GM10266 (cell line): ENCODE data around the gene MYDGF.

Experiments used
- DNase-seq: peaks from one replicate; pipeline ENCODE4 v3.0.0; 2012; ENCODE audit errors: extremely low spot score
- CTCF ChIP-seq: IDR thresholded peaks from 2 replicates; pipeline ENCODE4 v1.5.1; 2012; ENCODE audit warnings: mild to moderate bottlenecking, low read depth; ENCODE audit not compliant: control insufficient read depth, insufficient read depth; ENCODE audit errors: missing control alignments

The MYDGF gene

GRCh38 chr19:4705413-4706131 is 35.4 kb upstream of the MYDGF start:
- no peak for DNase-seq
- no peak for TF ChIP-seq CTCF

GRCh38 chr19:4704317-4704673 is 34.2 kb upstream of the MYDGF start:
- DNase-seq: no peak
- no peak for TF ChIP-seq CTCF

- no peak for TF ChIP-seq CTCF
- no peak for DNase-seq
Measured at GRCh38 chr19:4703671-4704316, 33.7 kb upstream of the MYDGF start.

- no peak for TF ChIP-seq CTCF
- DNase-seq: no peak
Measured at GRCh38 chr19:4702764-4703163, 32.6 kb upstream of the MYDGF start.

- no peak for DNase-seq
- no peak for TF ChIP-seq CTCF
Measured at GRCh38 chr19:4701557-4701956, 31.4 kb upstream of the MYDGF start.

GRCh38 chr19:4700693-4700970 is 30.5 kb upstream of the MYDGF start:
- DNase-seq: no peak
- no peak for TF ChIP-seq CTCF

- TF ChIP-seq CTCF: no peak
- no peak for DNase-seq
Measured at GRCh38 chr19:4699826-4700692, 29.9 kb upstream of the MYDGF start.
